GM06990 (cell line): ENCODE data around the gene EREG.

Experiments used
- DNase-seq: peaks from one replicate; pipeline ENCODE4 v3.0.0-alpha.2; 2011; ENCODE audit not compliant: insufficient read length; ENCODE audit errors: extremely low read depth
- H3K27me3 ChIP-seq: replicated peaks from 2 replicates; pipeline ENCODE4 v1.6.0; 2011; ENCODE audit warnings: low read length; ENCODE audit not compliant: control insufficient read depth, insufficient read depth
- H3K36me3 ChIP-seq: 2 replicates; pipeline ENCODE4 v1.5.1; 2011; ENCODE audit warnings: low read length; ENCODE audit not compliant: control insufficient read depth, insufficient read depth
- H3K4me3 ChIP-seq: replicated peaks from 2 replicates; pipeline ENCODE4 v1.5.1; 2011; ENCODE audit warnings: low read depth, mild to moderate bottlenecking, control low read depth, low read length
- CTCF ChIP-seq: IDR thresholded peaks from 2 replicates; pipeline ENCODE4 v1.5.1; 2011; ENCODE audit warnings: low read length, control low read depth, mild to moderate bottlenecking, inconsistent platforms; ENCODE audit not compliant: insufficient read depth, poor library complexity, severe bottlenecking

EREG gene

GRCh38 chr4:74327762-74328161, 37.2 kb upstream of the EREG start:
- DNase-seq = no peak
- H3K4me3 ChIP-seq = no peak overlapping the region
- H3K27me3 ChIP-seq = no peaks in the 10 kb centered on the region; the same call in 1 of the 2 replicates
- no peaks in the 10 kb centered on the region for H3K36me3 ChIP-seq
- TF ChIP-seq CTCF = no peak

GRCh38 chr4:74328501-74328900, 36.4 kb upstream of the EREG start:
- no peak overlapping the region for H3K4me3 ChIP-seq
- DNase-seq = no peak
- no peaks in the 10 kb centered on the region; the same call in 1 of the 2 replicates for H3K27me3 ChIP-seq
- no peak for TF ChIP-seq CTCF
- H3K36me3 ChIP-seq = no peaks in the 10 kb centered on the region

- no peak for DNase-seq
- H3K27me3 ChIP-seq = no peaks in the 10 kb centered on the region; the same call in 1 of the 2 replicates
- H3K36me3 ChIP-seq = no peaks in the 10 kb centered on the region
- no peak overlapping the region for H3K4me3 ChIP-seq
- no peak for TF ChIP-seq CTCF
Measured at GRCh38 chr4:74329307-74329706, 35.6 kb upstream of the EREG start.

GRCh38 chr4:74330295-74330750, 34.6 kb upstream of the EREG start:
- TF ChIP-seq CTCF = no peak
- no peak overlapping the region for H3K4me3 ChIP-seq
- DNase-seq = no peak
- no peaks in the 10 kb centered on the region; the same call in 1 of the 2 replicates for H3K27me3 ChIP-seq
- no peaks in the 10 kb centered on the region for H3K36me3 ChIP-seq

- Histone ChIP-seq H3K36me3 (no peaks in the 10 kb centered on the region), H3K4me3 (no peak overlapping the region), H3K27me3 (no peaks in the 10 kb centered on the region; the same call in 1 of the 2 replicates)
- DNase-seq = no peak
- no peak for TF ChIP-seq CTCF
Measured at GRCh38 chr4:74331252-74331651, 33.7 kb upstream of the EREG start.

- no peak for TF ChIP-seq CTCF
- no peak overlapping the region for H3K4me3 ChIP-seq
- H3K36me3 ChIP-seq = no peaks in the 10 kb centered on the region
- H3K27me3 ChIP-seq = no peaks in the 10 kb centered on the region; the same call in 1 of the 2 replicates
- no peak for DNase-seq
Measured at GRCh38 chr4:74331944-74332343, 33.0 kb upstream of the EREG start.
